NCI-H345 (cell line): ENCODE results near the gene CLCA2.

Experiments used
- DNase-seq: peaks from one replicate; lab custom pipeline; 2025; lab: John Stamatoyannopoulos, UW

CLCA2 gene

GRCh38 chr1:86429122-86429725 lies 5.3 kb downstream of the CLCA2 start:
- no peak for DNase-seq

GRCh38 chr1:86429835-86430234 lies 5.9 kb downstream of the CLCA2 start:
- no peak for DNase-seq

GRCh38 chr1:86430376-86430775 lies 6.4 kb downstream of the CLCA2 start:
- no peak for DNase-seq

- DNase-seq, result no peak
Observed at GRCh38 chr1:86434059-86434458, 10.1 kb downstream of the CLCA2 start.

GRCh38 chr1:86435327-86435726 lies 11.4 kb downstream of the CLCA2 start:
- no peak for DNase-seq

GRCh38 chr1:86436041-86436440 lies 12.1 kb downstream of the CLCA2 start:
- DNase-seq, result peak; percentile 75

GRCh38 chr1:86441581-86441980 lies 17.6 kb downstream of the CLCA2 start:
- no peak for DNase-seq

GRCh38 chr1:86441997-86442396 lies 18.0 kb downstream of the CLCA2 start:
- DNase-seq, result no peak

GRCh38 chr1:86445919-86446318 lies 21.9 kb downstream of the CLCA2 start:
- no peak for DNase-seq

- no peak for DNase-seq
Observed at GRCh38 chr1:86447198-86447790, 23.3 kb downstream of the CLCA2 start.

GRCh38 chr1:86448670-86449069 lies 24.7 kb downstream of the CLCA2 start:
- DNase-seq, result no peak

- no peak for DNase-seq
Observed at GRCh38 chr1:86449103-86449502, 25.1 kb downstream of the CLCA2 start.

GRCh38 chr1:86450847-86451246 lies 26.9 kb downstream of the CLCA2 start:
- DNase-seq, result no peak

- DNase-seq, result no peak
Observed at GRCh38 chr1:86453664-86454063, 29.7 kb downstream of the CLCA2 start.

GRCh38 chr1:86455073-86455472 lies 31.1 kb downstream of the CLCA2 start:
- no peak for DNase-seq

- no peak for DNase-seq
Observed at GRCh38 chr1:86460998-86461397, 37.0 kb downstream of the CLCA2 start.

- no peak for DNase-seq
Observed at GRCh38 chr1:86461482-86461881, 37.5 kb downstream of the CLCA2 start.

- no peak for DNase-seq
Observed at GRCh38 chr1:86464819-86465218, 40.8 kb downstream of the CLCA2 start.

- no peak for DNase-seq
Observed at GRCh38 chr1:86466109-86466844, 42.3 kb downstream of the CLCA2 start.

GRCh38 chr1:86466986-86467385 lies 43.0 kb downstream of the CLCA2 start:
- DNase-seq, result no peak

- no peak for DNase-seq
Observed at GRCh38 chr1:86468501-86468977, 44.6 kb downstream of the CLCA2 start, which contains the start of gene CLCA1. TSS of gene CLCA1 (plus strand) at chr1:86468927. CDS start at chr1:86468972, 45 bp downstream.

GRCh38 chr1:86470859-86471258 lies 46.9 kb downstream of the CLCA2 start:
- DNase-seq, result no peak

GRCh38 chr1:86471291-86471690 lies 47.3 kb downstream of the CLCA2 start:
- no peak for DNase-seq
